Gastroesophageal sphincter (tissue), 4 donors: ENCODE results near the gene S1PR1. TPM values are rescaled to one million over a fixed set of nuclear protein-coding genes. Genes with fewer than 3 reads are reported as not detected.

Experiments
- ATAC-seq: fragments of 150-250 bp; one replicate; pipeline ENCODE4 v1.9.1; 2016; ENCODE audit warnings: mild to moderate bottlenecking, moderate library complexity
- H3K27ac ChIP-seq, 4 donors: fragments of 200-600 bp; sonication (generic) in 3 of 4; 1 replicate in 3 of 4; 2 replicates in 1 of 4; pipeline ENCODE4 v1.5.1; 2016 to 2019
- H3K27me3 ChIP-seq: fragments of 200-600 bp; sonication (generic); one replicate; pipeline ENCODE4 v1.5.1; 2019
- H3K36me3 ChIP-seq, 2 donors: fragments of 200-600 bp; sonication (generic); one replicate each; pipeline ENCODE4 v1.5.1; 2019; ENCODE audit warnings: control low read depth in 1 of 2
- H3K4me1 ChIP-seq, 3 donors: fragments of 200-600 bp; sonication (generic); 1 replicate in 2 of 3; 2 replicates in 1 of 3; pipeline ENCODE4 v1.5.1; 2016 to 2019; ENCODE audit warnings: control low read depth in 2 of 3
- H3K4me3 ChIP-seq, 2 donors: fragments of 200-600 bp; sonication (generic); one replicate each; pipeline ENCODE4 v1.5.1; 2019; ENCODE audit warnings: mild to moderate bottlenecking in 1 of 2, moderate library complexity in 1 of 2
- H3K9me3 ChIP-seq, 3 donors: fragments of 200-600 bp; sonication (generic); one replicate each; pipeline ENCODE4 v1.5.1; 2017 to 2019; ENCODE audit warnings: control low read depth in 2 of 3
- EP300 ChIP-seq: sonication (generic); formaldehyde crosslinking; IDR thresholded peaks from one replicate; pipeline ENCODE4 v1.6.1; 2017; ENCODE audit warnings: antibody characterized with exemption, mild to moderate bottlenecking
- POLR2A ChIP-seq, 2 donors: fragments of 450-650 bp; IDR thresholded peaks; one replicate each; pipeline ENCODE4 v1.6.1; 2017; ENCODE audit warnings: antibody characterized with exemption in 2 of 2, mild to moderate bottlenecking in 2 of 2, moderate library complexity in 1 of 2
- POLR2AphosphoS5 ChIP-seq: sonication (generic); formaldehyde crosslinking; IDR thresholded peaks from one replicate; pipeline ENCODE4 v1.6.1; 2017; ENCODE audit warnings: antibody characterized with exemption
- WGBS, 2 donors: methylation state at CpG; one replicate each; pipeline ENCODE4 v1.1.5; 2018; ENCODE audit warnings: low coverage in 1 of 2; 5-methylcytosine and 5-hydroxymethylcytosine counted together
- total RNA-seq, 4 donors: library from RNA; depleted of rRNA; stranded (reverse); fragments of >200 nt; gene quantifications; one replicate each; pipeline ENCODE4 v1.1.0, GENCODE V29; 2016
- TF ChIP-seq, protein P1 (sequence below), 4 experiments: fragments of 200-600 bp in 2 of 4; fragments of 450-650 bp in 2 of 4; sonication (generic) in 1 of 4; IDR thresholded peaks; one replicate each; pipeline ENCODE4 v1.5.1; 2017 to 2019; ENCODE audit warnings: antibody characterized with exemption in 4 of 4, mild to moderate bottlenecking in 2 of 4, moderate library complexity in 2 of 4

S1PR1 gene
- total RNA-seq, 4 donors from 2014 or later = 13.9 to 73.6 (median 47.8) TPM

DNA sequence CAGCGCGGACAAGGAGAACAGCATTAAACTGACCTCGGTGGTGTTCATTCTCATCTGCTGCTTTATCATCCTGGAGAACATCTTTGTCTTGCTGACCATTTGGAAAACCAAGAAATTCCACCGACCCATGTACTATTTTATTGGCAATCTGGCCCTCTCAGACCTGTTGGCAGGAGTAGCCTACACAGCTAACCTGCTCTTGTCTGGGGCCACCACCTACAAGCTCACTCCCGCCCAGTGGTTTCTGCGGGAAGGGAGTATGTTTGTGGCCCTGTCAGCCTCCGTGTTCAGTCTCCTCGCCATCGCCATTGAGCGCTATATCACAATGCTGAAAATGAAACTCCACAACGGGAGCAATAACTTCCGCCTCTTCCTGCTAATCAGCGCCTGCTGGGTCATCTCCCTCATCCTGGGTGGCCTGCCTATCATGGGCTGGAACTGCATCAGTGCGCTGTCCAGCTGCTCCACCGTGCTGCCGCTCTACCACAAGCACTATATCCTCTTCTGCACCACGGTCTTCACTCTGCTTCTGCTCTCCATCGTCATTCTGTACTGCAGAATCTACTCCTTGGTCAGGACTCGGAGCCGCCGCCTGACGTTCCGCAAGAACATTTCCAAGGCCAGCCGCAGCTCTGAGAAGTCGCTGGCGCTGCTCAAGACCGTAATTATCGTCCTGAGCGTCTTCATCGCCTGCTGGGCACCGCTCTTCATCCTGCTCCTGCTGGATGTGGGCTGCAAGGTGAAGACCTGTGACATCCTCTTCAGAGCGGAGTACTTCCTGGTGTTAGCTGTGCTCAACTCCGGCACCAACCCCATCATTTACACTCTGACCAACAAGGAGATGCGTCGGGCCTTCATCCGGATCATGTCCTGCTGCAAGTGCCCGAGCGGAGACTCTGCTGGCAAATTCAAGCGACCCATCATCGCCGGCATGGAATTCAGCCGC, 2.5 kb downstream of the S1PR1 start:
- no peak for ATAC-seq
- Histone ChIP-seq H3K4me1 (peaks cover 0 to 24% (median 4%) of the 10 kb centered on the region in 3 donors), H3K27me3 (no peaks in the 10 kb centered on the region), H3K27ac (peak overlapping the region in 3 of 4 donors; percentile 65 to 84 (median 82)), H3K36me3 (peaks cover 0 to 20% of the 10 kb centered on the region in 2 donors), H3K4me3 (peak overlapping the region in 1 of 2 donors; percentile 70), H3K9me3 (no peaks in the 10 kb centered on the region)
- WGBS, 2 donors = 64 to 86% methylated on average over 7 to 20 of the region's 42 CpGs
- TF ChIP-seq, protein P1, sequence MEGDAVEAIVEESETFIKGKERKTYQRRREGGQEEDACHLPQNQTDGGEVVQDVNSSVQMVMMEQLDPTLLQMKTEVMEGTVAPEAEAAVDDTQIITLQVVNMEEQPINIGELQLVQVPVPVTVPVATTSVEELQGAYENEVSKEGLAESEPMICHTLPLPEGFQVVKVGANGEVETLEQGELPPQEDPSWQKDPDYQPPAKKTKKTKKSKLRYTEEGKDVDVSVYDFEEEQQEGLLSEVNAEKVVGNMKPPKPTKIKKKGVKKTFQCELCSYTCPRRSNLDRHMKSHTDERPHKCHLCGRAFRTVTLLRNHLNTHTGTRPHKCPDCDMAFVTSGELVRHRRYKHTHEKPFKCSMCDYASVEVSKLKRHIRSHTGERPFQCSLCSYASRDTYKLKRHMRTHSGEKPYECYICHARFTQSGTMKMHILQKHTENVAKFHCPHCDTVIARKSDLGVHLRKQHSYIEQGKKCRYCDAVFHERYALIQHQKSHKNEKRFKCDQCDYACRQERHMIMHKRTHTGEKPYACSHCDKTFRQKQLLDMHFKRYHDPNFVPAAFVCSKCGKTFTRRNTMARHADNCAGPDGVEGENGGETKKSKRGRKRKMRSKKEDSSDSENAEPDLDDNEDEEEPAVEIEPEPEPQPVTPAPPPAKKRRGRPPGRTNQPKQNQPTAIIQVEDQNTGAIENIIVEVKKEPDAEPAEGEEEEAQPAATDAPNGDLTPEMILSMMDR (IDR thresholded peaks at IDR 0.05) = no peak
- TF ChIP-seq EP300 (no peak), POLR2AphosphoS5 (no peak), POLR2A (IDR thresholded peaks at IDR 0.05) (no peak)

DNA sequence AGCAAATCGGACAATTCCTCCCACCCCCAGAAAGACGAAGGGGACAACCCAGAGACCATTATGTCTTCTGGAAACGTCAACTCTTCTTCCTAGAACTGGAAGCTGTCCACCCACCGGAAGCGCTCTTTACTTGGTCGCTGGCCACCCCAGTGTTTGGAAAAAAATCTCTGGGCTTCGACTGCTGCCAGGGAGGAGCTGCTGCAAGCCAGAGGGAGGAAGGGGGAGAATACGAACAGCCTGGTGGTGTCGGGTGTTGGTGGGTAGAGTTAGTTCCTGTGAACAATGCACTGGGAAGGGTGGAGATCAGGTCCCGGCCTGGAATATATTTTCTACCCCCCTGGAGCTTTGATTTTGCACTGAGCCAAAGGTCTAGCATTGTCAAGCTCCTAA, 3.2 kb downstream of the S1PR1 start:
- WGBS, 2 donors = 90% methylated on average over 4 of the region's 10 CpGs; no CpG with 5 or more reads in 1 of the 2 donors
- no peaks in the 10 kb centered on the region for H3K9me3 ChIP-seq
- H3K27me3 ChIP-seq = no peaks in the 10 kb centered on the region
- peaks cover 0 to 20% of the 10 kb centered on the region in 2 donors for H3K36me3 ChIP-seq
- peak overlapping the region in 3 of 4 donors; percentile 65 to 84 (median 82) for H3K27ac ChIP-seq
- H3K4me3 ChIP-seq = peak overlapping the region in 1 of 2 donors; percentile 70
- ATAC-seq = peak; percentile 14
- H3K4me1 ChIP-seq = peaks cover 0 to 24% (median 4%) of the 10 kb centered on the region in 3 donors
- TF ChIP-seq POLR2AphosphoS5 (no peak), POLR2A (IDR thresholded peaks at IDR 0.05) (no peak)

DNA sequence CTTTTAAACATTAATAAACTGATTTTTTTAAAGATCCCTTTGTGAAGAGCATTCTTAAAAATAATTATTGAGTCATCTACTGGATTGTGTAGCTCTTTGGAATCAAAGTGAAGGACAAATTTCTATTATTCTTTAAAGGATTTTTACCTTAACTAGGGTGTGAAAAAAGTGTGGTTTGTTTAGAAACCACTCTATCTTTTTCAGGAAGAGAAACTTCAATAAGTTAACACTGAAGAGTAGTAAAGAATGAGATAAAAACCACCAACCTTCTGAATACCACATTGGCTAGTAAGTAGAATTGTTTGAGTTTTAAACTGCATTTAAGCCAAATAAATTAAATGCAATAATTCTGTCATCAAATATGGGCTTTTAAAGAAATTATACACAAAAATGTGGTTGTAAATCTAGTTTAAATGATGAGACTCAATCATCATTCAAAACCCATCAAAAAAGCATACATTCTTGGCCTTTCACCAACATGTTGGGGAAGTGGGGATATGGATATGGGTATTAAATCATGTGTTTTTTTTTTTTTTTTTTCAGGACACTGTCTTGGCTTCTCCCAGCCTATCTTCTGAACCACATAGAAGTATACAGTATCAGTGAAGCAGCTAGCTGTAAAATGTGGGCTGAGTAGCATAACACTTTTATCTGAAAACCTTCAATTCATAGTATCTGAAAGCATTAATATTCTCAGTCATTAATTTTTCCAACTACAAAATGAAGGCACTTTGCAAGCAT, 4.8 kb downstream of the S1PR1 start:
- H3K36me3 ChIP-seq = peaks cover 0 to 20% of the 10 kb centered on the region in 2 donors
- peaks cover 0 to 24% (median 4%) of the 10 kb centered on the region in 3 donors for H3K4me1 ChIP-seq
- H3K27ac ChIP-seq = peak overlapping the region in 3 of 4 donors; percentile 11 to 36 (median 29)
- H3K4me3 ChIP-seq = no peak overlapping the region
- no peaks in the 10 kb centered on the region for H3K9me3 ChIP-seq
- no peaks in the 10 kb centered on the region for H3K27me3 ChIP-seq
- TF ChIP-seq EP300 = no peak
- no peak for ATAC-seq

DNA sequence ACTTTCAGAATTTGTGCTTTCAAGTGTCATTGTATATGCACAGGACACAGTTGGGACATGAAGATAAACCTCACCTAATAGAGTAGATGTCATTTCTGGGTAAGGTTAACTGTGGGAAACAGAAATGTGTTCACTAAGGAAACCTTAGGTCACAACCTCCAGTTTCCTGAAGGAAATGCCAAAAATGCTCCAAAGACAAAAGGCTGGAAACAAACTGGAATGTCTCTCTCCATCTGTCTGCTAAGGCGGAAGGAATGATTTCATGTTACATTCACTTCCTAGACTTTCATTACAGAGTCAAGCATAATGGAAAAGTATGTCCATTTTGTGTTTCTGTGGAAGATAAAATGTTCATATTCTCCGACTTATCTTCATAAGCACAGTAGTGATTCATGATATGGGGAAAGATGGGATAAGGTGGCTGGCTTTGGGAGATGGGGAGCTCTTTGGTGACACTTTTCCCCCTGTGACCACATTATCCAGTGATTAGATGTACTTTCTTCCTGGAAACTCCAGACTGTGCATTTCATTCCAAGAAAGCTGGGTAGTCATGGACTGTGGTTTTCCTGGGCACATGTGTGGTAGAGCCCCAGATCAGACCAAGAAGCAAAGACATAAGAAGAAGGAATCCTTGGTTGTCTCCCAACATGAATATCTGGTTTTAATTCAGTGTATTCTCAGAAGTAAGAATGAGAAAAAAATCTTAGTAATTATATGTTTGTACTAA, 5.7 kb downstream of the S1PR1 start:
- Histone ChIP-seq H3K9me3 (no peaks in the 10 kb centered on the region), H3K36me3 (peaks cover 0 to 20% of the 10 kb centered on the region in 2 donors), H3K27me3 (no peaks in the 10 kb centered on the region), H3K27ac (peak overlapping the region in 3 of 4 donors; percentile 31 to 67 (median 39)), H3K4me3 (no peak overlapping the region), H3K4me1 (peaks cover 0 to 18% (median 4%) of the 10 kb centered on the region in 3 donors)
- WGBS, 2 donors = 55 to 82% methylated on average over 2 of the region's 2 CpGs
- TF ChIP-seq POLR2AphosphoS5 (peak; percentile 19), EP300 (no peak), POLR2A (IDR thresholded peaks at IDR 0.05) (no peak)
- TF ChIP-seq, protein P1 (IDR thresholded peaks at IDR 0.05) = no peak
- peak; percentile 26 for ATAC-seq

DNA sequence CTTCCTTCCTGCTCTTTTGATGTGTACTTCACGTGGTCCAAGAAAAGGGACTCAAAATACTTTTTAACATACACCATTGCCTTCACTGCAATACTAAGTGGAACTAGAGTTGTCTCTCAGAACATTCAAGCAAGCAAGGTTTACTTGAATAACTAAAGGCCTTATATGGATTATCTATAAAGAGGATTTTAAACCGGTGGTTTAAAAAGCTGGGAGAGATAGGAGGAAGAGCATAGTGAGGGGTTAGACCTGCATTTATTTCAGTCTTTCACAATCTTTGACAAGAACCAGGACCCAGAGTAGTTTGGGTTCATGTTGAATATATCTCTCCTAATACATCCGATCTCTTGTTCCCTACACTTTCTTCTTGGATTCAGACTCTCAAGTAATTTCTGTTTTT, 6.9 kb downstream of the S1PR1 start:
- ATAC-seq = no peak
- TF ChIP-seq POLR2A (IDR thresholded peaks at IDR 0.05) (no peak), EP300 (no peak), POLR2AphosphoS5 (no peak)
- TF ChIP-seq, protein P1 (IDR thresholded peaks at IDR 0.05) = no peak
- Histone ChIP-seq H3K4me1 (peaks cover 0 to 5% (median 0%) of the 10 kb centered on the region in 3 donors), H3K9me3 (no peaks in the 10 kb centered on the region), H3K36me3 (peaks cover 0 to 20% of the 10 kb centered on the region in 2 donors), H3K27me3 (no peaks in the 10 kb centered on the region), H3K4me3 (no peak overlapping the region), H3K27ac (no peak overlapping the region)
- WGBS, 2 donors = 44 to 56% methylated on average over 2 to 3 of the region's 3 CpGs
